ENCODE measurements around the gene HSPB6. TPM values are rescaled to one million over a fixed set of nuclear protein-coding genes. Genes with fewer than 3 reads are reported as not detected.

The HSPB6 gene
- total and polyA plus RNA-seq, 2 donors from 2014 or later = 53.1 to 64.3 TPM

- intact Hi-C loops (cut with DNase I) = no loop called here
- TF ChIP-seq, protein P1, sequence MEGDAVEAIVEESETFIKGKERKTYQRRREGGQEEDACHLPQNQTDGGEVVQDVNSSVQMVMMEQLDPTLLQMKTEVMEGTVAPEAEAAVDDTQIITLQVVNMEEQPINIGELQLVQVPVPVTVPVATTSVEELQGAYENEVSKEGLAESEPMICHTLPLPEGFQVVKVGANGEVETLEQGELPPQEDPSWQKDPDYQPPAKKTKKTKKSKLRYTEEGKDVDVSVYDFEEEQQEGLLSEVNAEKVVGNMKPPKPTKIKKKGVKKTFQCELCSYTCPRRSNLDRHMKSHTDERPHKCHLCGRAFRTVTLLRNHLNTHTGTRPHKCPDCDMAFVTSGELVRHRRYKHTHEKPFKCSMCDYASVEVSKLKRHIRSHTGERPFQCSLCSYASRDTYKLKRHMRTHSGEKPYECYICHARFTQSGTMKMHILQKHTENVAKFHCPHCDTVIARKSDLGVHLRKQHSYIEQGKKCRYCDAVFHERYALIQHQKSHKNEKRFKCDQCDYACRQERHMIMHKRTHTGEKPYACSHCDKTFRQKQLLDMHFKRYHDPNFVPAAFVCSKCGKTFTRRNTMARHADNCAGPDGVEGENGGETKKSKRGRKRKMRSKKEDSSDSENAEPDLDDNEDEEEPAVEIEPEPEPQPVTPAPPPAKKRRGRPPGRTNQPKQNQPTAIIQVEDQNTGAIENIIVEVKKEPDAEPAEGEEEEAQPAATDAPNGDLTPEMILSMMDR (IDR thresholded peaks at IDR 0.05; ENCODE audit: borderline replicate concordance, extremely low read depth, insufficient read depth) = no peak
- Histone ChIP-seq H3K9ac (ENCODE audit: low read length in 3 of 3) (no peak overlapping the region), H3K4me1 (ENCODE audit: control insufficient read depth in 2 of 3, insufficient read depth in 2 of 3, low read depth in 1 of 3, low read length in 3 of 3) (no peaks in the 10 kb centered on the region), H3K27me3 (ENCODE audit: control insufficient read depth, insufficient read depth, low read length) (no peaks in the 10 kb centered on the region), H3K4me3 (ENCODE audit: low read length in 3 of 3) (no peak overlapping the region), H3K9me3 (ENCODE audit: control insufficient read depth in 2 of 3, insufficient read depth in 1 of 3, low read length in 3 of 3) (no peaks in the 10 kb centered on the region), H3K36me3 (ENCODE audit: control insufficient read depth in 2 of 3, insufficient read depth in 3 of 3, low read length in 3 of 3) (no peaks in the 10 kb centered on the region), H3K27ac (ENCODE audit: low read depth in 2 of 2, low read length in 2 of 2) (no peak overlapping the region)
- FAIRE-seq = no peak
- no peak for DNase-seq
Observed at GRCh38 chr19:35788205-35788960, 31.6 kb upstream of the HSPB6 start.

DNA sequence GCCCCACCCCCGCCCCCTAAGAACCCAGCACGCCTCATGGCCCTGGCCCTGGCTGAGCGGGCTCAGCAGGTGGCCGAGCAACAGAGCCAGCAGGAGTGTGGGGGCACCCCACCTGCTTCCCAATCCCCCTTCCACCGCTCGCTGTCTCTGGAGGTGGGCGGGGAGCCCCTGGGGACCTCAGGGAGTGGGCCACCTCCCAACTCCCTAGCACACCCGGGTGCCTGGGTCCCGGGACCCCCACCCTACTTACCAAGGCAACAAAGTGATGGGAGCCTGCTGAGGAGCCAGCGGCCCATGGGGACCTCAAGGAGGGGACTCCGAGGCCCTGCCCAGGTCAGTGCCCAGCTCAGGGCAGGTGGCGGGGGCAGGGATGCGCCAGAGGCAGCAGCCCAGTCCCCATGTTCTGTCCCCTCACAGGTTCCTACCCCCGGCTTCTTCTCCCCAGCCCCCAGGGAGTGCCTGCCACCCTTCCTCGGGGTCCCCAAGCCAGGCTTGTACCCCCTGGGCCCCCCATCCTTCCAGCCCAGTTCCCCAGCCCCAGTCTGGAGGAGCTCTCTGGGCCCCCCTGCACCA lies 30.5 kb upstream of the HSPB6 start:
- DNase-seq = no peak
- H3K9me3 ChIP-seq (ENCODE audit: control insufficient read depth in 2 of 3, insufficient read depth in 1 of 3, low read length in 3 of 3) = no peaks in the 10 kb centered on the region
- no peak overlapping the region for H3K9ac ChIP-seq (ENCODE audit: low read length in 3 of 3)
- no peaks in the 10 kb centered on the region for H3K4me1 ChIP-seq (ENCODE audit: control insufficient read depth in 2 of 3, insufficient read depth in 2 of 3, low read depth in 1 of 3, low read length in 3 of 3)
- intact Hi-C loops (cut with DNase I) = no loop called here
- no peaks in the 10 kb centered on the region for H3K36me3 ChIP-seq (ENCODE audit: control insufficient read depth in 2 of 3, insufficient read depth in 3 of 3, low read length in 3 of 3)
- H3K27ac ChIP-seq (ENCODE audit: low read depth in 2 of 2, low read length in 2 of 2) = no peak overlapping the region
- no peak for FAIRE-seq
- H3K4me3 ChIP-seq (ENCODE audit: low read length in 3 of 3) = no peak overlapping the region
- H3K27me3 ChIP-seq (ENCODE audit: control insufficient read depth, insufficient read depth, low read length) = no peaks in the 10 kb centered on the region
- TF ChIP-seq, protein P1 (IDR thresholded peaks at IDR 0.05; ENCODE audit: borderline replicate concordance, extremely low read depth, insufficient read depth) = no peak

- Histone ChIP-seq H3K4me1 (ENCODE audit: control insufficient read depth in 2 of 3, insufficient read depth in 2 of 3, low read depth in 1 of 3, low read length in 3 of 3) (no peaks in the 10 kb centered on the region), H3K9me3 (ENCODE audit: control insufficient read depth in 2 of 3, insufficient read depth in 1 of 3, low read length in 3 of 3) (no peaks in the 10 kb centered on the region), H3K36me3 (ENCODE audit: control insufficient read depth in 2 of 3, insufficient read depth in 3 of 3, low read length in 3 of 3) (no peaks in the 10 kb centered on the region), H3K4me3 (ENCODE audit: low read length in 3 of 3) (no peak overlapping the region), H3K27ac (ENCODE audit: low read depth in 2 of 2, low read length in 2 of 2) (no peak overlapping the region), H3K27me3 (ENCODE audit: control insufficient read depth, insufficient read depth, low read length) (no peaks in the 10 kb centered on the region), H3K9ac (ENCODE audit: low read length in 3 of 3) (no peak overlapping the region)
- intact Hi-C loops (cut with DNase I) = no loop called here
- TF ChIP-seq, protein P1 (IDR thresholded peaks at IDR 0.05; ENCODE audit: borderline replicate concordance, extremely low read depth, insufficient read depth) = no peak
- DNase-seq (peak in 2 of 5 donors; percentile 21 to 51), FAIRE-seq (no peak)
Observed at GRCh38 chr19:35786299-35787160, 29.7 kb upstream of the HSPB6 start.

All from kidney (tissue), 14 donors.